Measurements from ENCODE around the gene MYO5C. TPM values are rescaled to one million over a fixed set of nuclear protein-coding genes. Genes with fewer than 3 reads are reported as not detected.

The MYO5C gene, protein sequence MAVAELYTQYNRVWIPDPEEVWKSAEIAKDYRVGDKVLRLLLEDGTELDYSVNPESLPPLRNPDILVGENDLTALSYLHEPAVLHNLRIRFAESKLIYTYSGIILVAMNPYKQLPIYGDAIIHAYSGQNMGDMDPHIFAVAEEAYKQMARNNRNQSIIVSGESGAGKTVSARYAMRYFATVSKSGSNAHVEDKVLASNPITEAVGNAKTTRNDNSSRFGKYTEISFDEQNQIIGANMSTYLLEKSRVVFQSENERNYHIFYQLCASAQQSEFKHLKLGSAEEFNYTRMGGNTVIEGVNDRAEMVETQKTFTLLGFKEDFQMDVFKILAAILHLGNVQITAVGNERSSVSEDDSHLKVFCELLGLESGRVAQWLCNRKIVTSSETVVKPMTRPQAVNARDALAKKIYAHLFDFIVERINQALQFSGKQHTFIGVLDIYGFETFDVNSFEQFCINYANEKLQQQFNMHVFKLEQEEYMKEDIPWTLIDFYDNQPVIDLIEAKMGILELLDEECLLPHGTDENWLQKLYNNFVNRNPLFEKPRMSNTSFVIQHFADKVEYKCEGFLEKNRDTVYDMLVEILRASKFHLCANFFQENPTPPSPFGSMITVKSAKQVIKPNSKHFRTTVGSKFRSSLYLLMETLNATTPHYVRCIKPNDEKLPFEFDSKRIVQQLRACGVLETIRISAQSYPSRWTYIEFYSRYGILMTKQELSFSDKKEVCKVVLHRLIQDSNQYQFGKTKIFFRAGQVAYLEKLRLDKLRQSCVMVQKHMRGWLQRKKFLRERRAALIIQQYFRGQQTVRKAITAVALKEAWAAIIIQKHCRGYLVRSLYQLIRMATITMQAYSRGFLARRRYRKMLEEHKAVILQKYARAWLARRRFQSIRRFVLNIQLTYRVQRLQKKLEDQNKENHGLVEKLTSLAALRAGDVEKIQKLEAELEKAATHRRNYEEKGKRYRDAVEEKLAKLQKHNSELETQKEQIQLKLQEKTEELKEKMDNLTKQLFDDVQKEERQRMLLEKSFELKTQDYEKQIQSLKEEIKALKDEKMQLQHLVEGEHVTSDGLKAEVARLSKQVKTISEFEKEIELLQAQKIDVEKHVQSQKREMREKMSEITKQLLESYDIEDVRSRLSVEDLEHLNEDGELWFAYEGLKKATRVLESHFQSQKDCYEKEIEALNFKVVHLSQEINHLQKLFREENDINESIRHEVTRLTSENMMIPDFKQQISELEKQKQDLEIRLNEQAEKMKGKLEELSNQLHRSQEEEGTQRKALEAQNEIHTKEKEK (N-terminal part only)
- under 1 TPM in 4 of 6 donors, not detected in 2; 0.08 to 0.32 (median 0.22) TPM for polyA plus RNA-seq (ENCODE audit: low read depth in 6 of 6)

DNA sequence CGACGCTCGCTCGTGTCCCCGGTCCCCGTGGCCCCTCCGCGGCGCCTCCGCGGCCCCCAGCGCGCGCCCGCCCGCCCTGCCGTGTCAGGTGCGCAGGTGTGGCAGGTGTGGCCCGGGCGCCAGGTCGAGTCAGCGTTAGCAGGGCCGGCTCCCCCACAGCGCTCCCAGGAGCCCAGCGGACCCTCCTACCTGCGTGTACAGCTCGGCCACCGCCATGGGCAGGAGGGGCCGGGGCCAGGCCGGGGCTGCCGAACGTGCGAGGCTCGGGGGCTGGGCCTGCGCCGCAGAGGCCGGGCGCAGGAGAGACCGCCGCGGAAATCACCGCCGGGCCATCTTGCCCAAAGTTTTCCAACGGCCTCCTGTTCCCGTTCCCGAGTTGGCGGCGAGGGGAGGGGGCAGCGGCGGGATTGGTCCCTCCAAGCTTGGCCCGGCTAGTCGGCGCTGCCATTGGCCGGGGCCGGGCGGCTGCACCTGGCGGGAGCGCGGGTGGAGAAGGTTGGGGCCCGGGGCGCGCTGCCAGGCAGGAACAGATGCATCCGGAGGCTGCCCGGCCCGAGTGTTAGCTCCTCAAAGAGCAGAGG, at the start of gene MYO5C:
Gene MYO5C (minus strand): TSS at position 384 of the 581 bp plus-strand sequence. CDS start 168 bp downstream, at position 216.
- no peaks in the 10 kb centered on the region for H3K36me3 Mint-ChIP-seq
- H3K4me3 Mint-ChIP-seq, result peak within 1 kb of the TSS; percentile 56 to 83 (median 76)
- DNase-seq (peak; percentile 24), ATAC-seq (ENCODE audit: low read depth in 2 of 2) (peak; percentile 71 to 77)
- H3K27me3 Mint-ChIP-seq, result peaks cover 27 to 33% (median 27%) of the 10 kb centered on the region in 3 donors
- H3K9me3 Mint-ChIP-seq, result peaks cover 0 to 3% (median 0%) of the 10 kb centered on the region in 7 donors
- H3K4me1 Mint-ChIP-seq, result peaks cover 5 to 17% (median 15%) of the 10 kb centered on the region in 3 donors
- peak within 1 kb of the TSS in 1 of 6 donors; percentile 27 for H3K27ac Mint-ChIP-seq

DNA sequence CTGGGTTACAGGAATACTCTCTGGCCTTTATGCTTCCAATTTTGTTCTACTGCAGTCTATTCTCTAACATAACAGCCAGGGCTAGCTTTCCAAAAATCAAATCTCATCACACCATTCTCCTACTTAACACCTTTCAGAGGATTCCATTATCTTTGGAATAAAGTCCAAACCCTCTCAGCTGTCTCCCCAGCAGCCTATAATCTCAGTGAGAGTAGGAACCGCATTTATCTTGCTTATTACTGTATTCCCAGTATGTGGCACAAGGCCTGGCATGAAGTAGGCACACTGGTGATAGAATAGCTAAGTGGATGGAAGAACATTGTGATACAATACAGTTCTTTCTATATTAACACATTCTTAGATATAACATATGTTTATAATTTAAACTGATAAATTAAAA, 49.0 kb upstream of the MYO5C start:
- peaks cover 7 to 9% of the 10 kb centered on the region in 2 donors for H3K36me3 Mint-ChIP-seq
- no peaks in the 10 kb centered on the region for H3K27me3 Mint-ChIP-seq
- ATAC-seq (ENCODE audit: low read depth in 2 of 2) (no peak), DNase-seq (no peak)
- no peaks in the 10 kb centered on the region for H3K9me3 Mint-ChIP-seq
- H3K4me3 Mint-ChIP-seq, result peak overlapping the region in 1 of 8 donors; percentile 6
- H3K27ac Mint-ChIP-seq, result peak overlapping the region in 2 of 6 donors; percentile 21 to 52
- peaks cover 0 to 3% (median 0%) of the 10 kb centered on the region in 3 donors for H3K4me1 Mint-ChIP-seq

- DNase-seq, result no peak
- peak overlapping the region in 1 of 6 donors; percentile 72 for H3K27ac Mint-ChIP-seq
- no peaks in the 10 kb centered on the region for H3K9me3 Mint-ChIP-seq
- no peak overlapping the region for H3K4me3 Mint-ChIP-seq
- ATAC-seq (ENCODE audit: low read depth in 2 of 2), result no peak
- H3K4me1 Mint-ChIP-seq, result peaks cover 0 to 3% (median 0%) of the 10 kb centered on the region in 3 donors
- H3K36me3 Mint-ChIP-seq, result peaks cover 0 to 9% of the 10 kb centered on the region in 2 donors
- H3K27me3 Mint-ChIP-seq, result no peaks in the 10 kb centered on the region
Measured at GRCh38 chr15:52343831-52344230, 48.2 kb upstream of the MYO5C start.

DNA sequence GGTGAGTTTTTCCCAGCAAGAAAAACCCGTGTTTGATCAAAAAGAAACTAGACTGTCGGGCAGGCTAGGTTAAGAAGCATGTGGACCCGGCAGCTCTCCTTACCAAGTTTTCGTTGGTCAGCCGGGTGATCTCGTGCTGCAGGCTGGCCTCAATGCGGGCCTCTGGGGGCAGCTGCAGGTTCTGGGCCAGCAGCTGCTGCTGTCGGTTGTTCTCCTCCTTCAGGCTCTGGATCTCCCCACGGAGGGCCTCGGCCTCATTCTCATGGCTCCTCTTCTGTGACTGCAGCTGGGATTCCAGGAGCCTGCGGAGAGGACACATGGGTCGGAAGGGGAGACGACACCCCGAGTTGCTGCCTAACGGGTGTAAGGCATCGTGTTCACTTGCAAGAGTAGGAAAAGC, 44.5 kb upstream of the MYO5C start:
- DNase-seq (no peak), ATAC-seq (ENCODE audit: low read depth in 2 of 2) (no peak)
- Mint-ChIP-seq H3K27ac (peak overlapping the region in 2 of 6 donors; percentile 50 to 69), H3K27me3 (no peaks in the 10 kb centered on the region), H3K4me1 (peaks cover 0 to 3% (median 0%) of the 10 kb centered on the region in 3 donors), H3K36me3 (peaks cover under 1 to 5% of the 10 kb centered on the region in 2 donors), H3K9me3 (no peaks in the 10 kb centered on the region), H3K4me3 (peak overlapping the region in 1 of 8 donors; percentile 55)

GRCh38 chr15:52338891-52339290, 43.3 kb upstream of the MYO5C start:
- Mint-ChIP-seq H3K9me3 (no peaks in the 10 kb centered on the region), H3K4me1 (peaks cover 0 to 3% (median 0%) of the 10 kb centered on the region in 3 donors), H3K36me3 (peaks cover 7 to 9% of the 10 kb centered on the region in 2 donors), H3K4me3 (no peak overlapping the region), H3K27ac (no peak overlapping the region), H3K27me3 (no peaks in the 10 kb centered on the region)
- no peak for DNase-seq
- ATAC-seq (ENCODE audit: low read depth in 2 of 2), result no peak

DNA sequence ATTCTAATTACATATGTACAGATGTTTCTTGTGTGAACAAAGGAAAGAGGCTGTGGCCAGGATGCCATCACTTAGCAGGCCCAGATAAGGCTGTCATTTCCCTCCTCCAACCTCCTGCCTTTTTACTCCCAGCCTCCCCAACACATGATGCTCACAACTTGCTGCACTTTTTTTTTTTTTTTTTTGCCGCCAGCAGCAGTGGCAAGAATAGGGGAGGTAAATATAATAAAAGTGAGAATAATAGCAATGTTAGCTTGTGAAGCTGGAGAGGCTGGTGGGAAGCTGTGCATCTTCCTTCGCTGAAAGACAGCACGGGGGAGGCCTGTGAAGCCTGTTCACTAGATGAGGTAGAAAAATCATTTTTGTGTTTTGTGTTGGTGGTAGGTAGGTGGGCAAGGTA, 42.5 kb upstream of the MYO5C start:
- Mint-ChIP-seq H3K4me3 (no peak overlapping the region), H3K9me3 (no peaks in the 10 kb centered on the region), H3K36me3 (peaks cover 7 to 8% of the 10 kb centered on the region in 2 donors), H3K27me3 (no peaks in the 10 kb centered on the region), H3K27ac (peak overlapping the region in 2 of 6 donors; percentile 14 to 94), H3K4me1 (peaks cover 0 to 3% (median 0%) of the 10 kb centered on the region in 3 donors)
- DNase-seq (no peak), ATAC-seq (ENCODE audit: low read depth in 2 of 2) (no peak)

DNA sequence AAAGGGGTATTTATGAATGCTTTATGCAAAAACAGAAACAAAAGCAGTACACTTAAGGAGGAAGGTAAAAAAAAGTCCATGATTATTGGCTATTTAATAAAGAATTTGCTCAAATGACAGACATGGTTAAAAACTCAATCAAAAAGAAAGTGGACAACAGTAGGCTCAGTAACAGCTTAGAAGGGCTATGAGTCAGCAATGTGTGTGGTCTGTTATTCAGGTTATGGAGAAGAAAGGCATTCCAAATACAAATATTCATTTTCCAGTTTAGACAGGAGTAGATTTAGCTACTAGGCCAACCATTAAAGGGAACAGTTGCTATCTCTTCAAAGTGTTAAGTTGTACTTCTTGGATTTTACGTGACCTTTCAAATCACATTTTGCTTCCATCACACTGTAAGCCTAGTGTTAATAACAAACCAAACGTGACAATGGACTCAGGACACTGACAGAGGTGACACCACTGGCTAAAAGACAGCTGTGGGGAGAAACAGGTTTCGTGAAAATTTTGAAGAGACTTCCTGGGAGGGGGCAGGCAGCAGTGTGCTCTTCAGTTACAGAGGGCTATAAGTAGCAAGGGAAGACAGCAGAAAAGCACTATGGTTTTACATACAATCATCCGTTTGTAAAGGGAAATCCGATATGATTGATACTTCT, 41.7 kb upstream of the MYO5C start:
- Mint-ChIP-seq H3K9me3 (no peaks in the 10 kb centered on the region), H3K4me3 (no peak overlapping the region), H3K36me3 (peaks cover 5 to 7% of the 10 kb centered on the region in 2 donors), H3K27ac (peak overlapping the region in 1 of 6 donors; percentile 64), H3K27me3 (no peaks in the 10 kb centered on the region), H3K4me1 (peaks cover 0 to 5% (median 0%) of the 10 kb centered on the region in 3 donors)
- DNase-seq (no peak), ATAC-seq (ENCODE audit: low read depth in 2 of 2) (no peak)

DNA sequence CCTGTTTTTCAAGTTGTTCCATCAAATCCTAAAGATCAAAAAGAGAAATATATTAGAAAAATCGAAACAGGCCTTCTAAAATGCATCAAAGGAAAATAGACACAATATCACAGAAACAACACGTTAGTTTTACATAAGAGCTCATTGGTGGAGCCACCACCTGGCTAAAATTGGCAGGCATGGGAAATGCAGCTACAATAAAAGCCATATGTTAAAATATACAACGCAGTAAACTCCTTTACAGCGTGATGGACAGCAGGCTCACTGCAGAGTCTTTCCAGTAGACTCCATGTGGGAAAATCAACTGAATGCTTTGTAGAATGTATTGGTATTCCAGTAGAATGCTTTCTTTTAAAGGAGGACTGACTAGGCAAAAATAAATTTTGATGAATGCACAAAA, 40.9 kb upstream of the MYO5C start:
- Mint-ChIP-seq H3K27me3 (no peaks in the 10 kb centered on the region), H3K36me3 (peaks cover 5 to 7% of the 10 kb centered on the region in 2 donors), H3K4me1 (peaks cover 3 to 10% (median 4%) of the 10 kb centered on the region in 3 donors), H3K4me3 (no peak overlapping the region), H3K27ac (peak overlapping the region in 2 of 6 donors; percentile 24 to 64), H3K9me3 (no peaks in the 10 kb centered on the region)
- ATAC-seq (ENCODE audit: low read depth in 2 of 2) (no peak), DNase-seq (no peak)

GRCh38 chr15:52334491-52335160, 39.0 kb upstream of the MYO5C start:
- H3K4me1 Mint-ChIP-seq, result peaks cover 8 to 11% (median 8%) of the 10 kb centered on the region in 3 donors
- H3K4me3 Mint-ChIP-seq, result no peak overlapping the region
- H3K27ac Mint-ChIP-seq, result no peak overlapping the region
- no peaks in the 10 kb centered on the region for H3K27me3 Mint-ChIP-seq
- H3K9me3 Mint-ChIP-seq, result no peaks in the 10 kb centered on the region
- no peak for ATAC-seq (ENCODE audit: low read depth in 2 of 2)
- H3K36me3 Mint-ChIP-seq, result peaks cover 5 to 7% of the 10 kb centered on the region in 2 donors
- no peak for DNase-seq

DNA sequence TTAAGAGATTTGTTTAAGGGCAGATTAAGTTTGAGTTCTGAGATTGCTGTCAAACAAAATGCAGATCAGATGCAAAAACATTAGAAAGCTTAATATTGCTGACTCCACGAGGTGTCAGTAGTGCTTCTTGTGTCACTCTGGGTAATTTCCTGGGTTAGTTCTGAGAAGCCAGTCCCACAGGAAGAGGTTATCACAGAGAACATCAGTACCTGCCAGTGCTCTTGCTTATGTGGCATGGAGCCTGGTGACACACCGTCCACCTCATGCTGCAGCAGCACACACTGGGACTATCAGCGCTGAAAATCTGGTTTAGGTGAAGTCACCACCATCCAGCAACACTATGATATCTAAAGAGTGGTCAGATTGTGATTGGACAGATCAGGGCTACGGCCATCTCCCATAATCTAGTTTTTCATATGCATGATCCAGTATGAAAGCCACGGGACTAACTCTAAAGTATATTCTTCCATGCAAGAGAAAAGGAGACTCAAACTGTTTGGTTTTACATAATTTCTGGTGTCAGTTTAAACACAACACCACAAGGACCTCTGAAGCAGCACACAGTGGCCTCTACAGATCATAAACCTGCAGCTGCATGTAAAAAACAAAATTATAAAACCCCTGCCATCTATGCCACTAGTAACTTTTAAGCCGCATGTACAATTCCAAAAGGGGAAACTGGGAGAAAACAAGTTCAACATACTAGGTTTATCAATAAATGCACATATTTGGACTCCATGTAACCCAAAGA, 36.1 kb upstream of the MYO5C start:
- Mint-ChIP-seq H3K4me3 (no peak overlapping the region), H3K4me1 (peaks cover 8 to 11% (median 8%) of the 10 kb centered on the region in 3 donors), H3K27me3 (no peaks in the 10 kb centered on the region), H3K27ac (peak overlapping the region in 3 of 6 donors; percentile 31 to 56 (median 51)), H3K9me3 (no peaks in the 10 kb centered on the region), H3K36me3 (peaks cover 22 to 30% of the 10 kb centered on the region in 2 donors)
- DNase-seq, result peak; percentile 25
- peak; percentile 84 to 85 for ATAC-seq (ENCODE audit: low read depth in 2 of 2)

DNA sequence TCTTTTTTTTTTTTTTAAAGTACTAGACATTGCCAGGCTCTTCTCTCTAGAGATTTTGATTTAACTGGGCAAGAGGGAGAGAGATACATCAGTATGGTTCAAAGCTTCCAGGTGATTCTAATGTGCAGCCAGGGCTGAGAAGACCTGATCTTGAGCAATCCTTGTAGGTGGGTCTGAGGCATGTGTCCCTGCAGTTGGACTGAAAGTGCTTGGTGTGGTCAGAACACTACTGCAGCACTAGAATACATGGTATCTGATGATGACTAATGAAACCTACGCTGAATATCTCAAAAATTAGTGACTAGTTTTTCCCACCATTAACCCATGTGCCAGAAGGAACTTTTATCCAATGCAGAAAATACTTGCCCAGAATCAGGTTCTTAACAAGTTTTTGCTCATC, 34.4 kb upstream of the MYO5C start:
- Mint-ChIP-seq H3K27ac (no peak overlapping the region), H3K27me3 (no peaks in the 10 kb centered on the region), H3K4me1 (peaks cover 8 to 11% (median 8%) of the 10 kb centered on the region in 3 donors), H3K36me3 (peaks cover 27 to 40% of the 10 kb centered on the region in 2 donors), H3K9me3 (no peaks in the 10 kb centered on the region), H3K4me3 (no peak overlapping the region)
- DNase-seq (no peak), ATAC-seq (ENCODE audit: low read depth in 2 of 2) (no peak)
